Memory B cell (primary cell): Measurements from ENCODE around the gene SLC12A7.

Source experiments
- ATAC-seq: fragments of 150-1000 bp; cut with Tn5 transposase; 2 replicates; pipeline ENCODE4 v1.10.0; 2021; ENCODE audit warnings: low read depth, mild to moderate bottlenecking, moderate library complexity
- DNase-seq, 2 donors: peaks; one replicate each; pipeline ENCODE4 v3.0.0; 2022; ENCODE audit warnings: low spot score in 2 of 2
- H3K27ac Mint-ChIP-seq: one replicate; pipeline ENCODE4 v1.8.0; 2022; ENCODE audit warnings: mild to moderate bottlenecking, moderate library complexity, mixed read lengths
- H3K27me3 Mint-ChIP-seq: one replicate; pipeline ENCODE4 v1.8.0; 2022; ENCODE audit warnings: mixed read lengths
- H3K36me3 Mint-ChIP-seq: one replicate; pipeline ENCODE4 v1.8.0; 2022; ENCODE audit warnings: mild to moderate bottlenecking, mixed read lengths
- H3K4me1 Mint-ChIP-seq: one replicate; pipeline ENCODE4 v1.8.0; 2022; ENCODE audit warnings: mixed read lengths
- H3K4me3 Mint-ChIP-seq: one replicate; pipeline ENCODE4 v1.8.0; 2022; ENCODE audit warnings: mild to moderate bottlenecking, moderate library complexity, mixed read lengths
- H3K9me3 Mint-ChIP-seq: one replicate; pipeline ENCODE4 v1.8.0; 2022; ENCODE audit warnings: mixed read lengths

The SLC12A7 gene

GRCh38 chr5:1095990-1096363, 15.9 kb downstream of the SLC12A7 start:
- no peak overlapping the region for H3K27ac Mint-ChIP-seq
- peaks cover 4% of the 10 kb centered on the region for H3K4me1 Mint-ChIP-seq

GRCh38 chr5:1095302-1095989, 16.4 kb downstream of the SLC12A7 start:
- H3K4me1 Mint-ChIP-seq, result peaks cover 4% of the 10 kb centered on the region

More at GRCh38 chr5:1095990-1096363, 15.9 kb downstream of the SLC12A7 start:
- DNase-seq (no peak), ATAC-seq (no peak)
- Mint-ChIP-seq H3K9me3 (no peaks in the 10 kb centered on the region), H3K27me3 (no peaks in the 10 kb centered on the region), H3K4me3 (no peak overlapping the region), H3K36me3 (no peaks in the 10 kb centered on the region)

GRCh38 chr5:1094670-1095190, 17.1 kb downstream of the SLC12A7 start:
- H3K27ac Mint-ChIP-seq, result no peak overlapping the region
- H3K27me3 Mint-ChIP-seq, result no peaks in the 10 kb centered on the region
- no peak overlapping the region for H3K4me3 Mint-ChIP-seq
- ATAC-seq (no peak), DNase-seq (no peak)
- H3K36me3 Mint-ChIP-seq, result no peaks in the 10 kb centered on the region
- peaks cover 4% of the 10 kb centered on the region for H3K4me1 Mint-ChIP-seq
- H3K9me3 Mint-ChIP-seq, result no peaks in the 10 kb centered on the region

More at GRCh38 chr5:1095302-1095989, 16.4 kb downstream of the SLC12A7 start:
- no peak for ATAC-seq
- Mint-ChIP-seq H3K27me3 (no peaks in the 10 kb centered on the region), H3K36me3 (no peaks in the 10 kb centered on the region), H3K4me3 (no peak overlapping the region), H3K27ac (no peak overlapping the region), H3K9me3 (no peaks in the 10 kb centered on the region)
- no peak for DNase-seq

- DNase-seq (no peak), ATAC-seq (no peak)
- Mint-ChIP-seq H3K27me3 (no peaks in the 10 kb centered on the region), H3K27ac (no peak overlapping the region), H3K36me3 (peaks cover 3% of the 10 kb centered on the region), H3K9me3 (no peaks in the 10 kb centered on the region), H3K4me3 (no peak overlapping the region), H3K4me1 (peaks cover 4% of the 10 kb centered on the region)
Observed at GRCh38 chr5:1093361-1093760, 18.5 kb downstream of the SLC12A7 start.

DNA sequence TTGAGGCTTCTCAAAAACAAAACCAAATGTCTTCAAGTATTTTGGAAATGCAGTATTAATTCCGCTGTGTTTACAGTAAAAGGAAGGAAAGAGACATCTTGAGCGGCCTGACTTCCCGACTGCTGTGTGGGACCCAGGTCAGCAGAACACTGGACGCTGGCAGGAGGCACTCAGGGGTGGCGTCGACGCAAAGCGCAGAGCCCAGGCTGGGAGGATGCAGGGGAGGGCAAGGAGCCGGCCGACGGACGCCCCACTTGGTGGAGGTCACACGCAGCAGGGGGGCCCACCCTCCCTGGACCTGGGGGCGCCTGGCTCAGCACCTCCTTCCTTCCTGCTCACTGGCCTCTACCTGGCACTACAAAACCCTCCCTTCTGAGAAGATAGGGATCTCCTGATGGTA, 19.7 kb downstream of the SLC12A7 start:
- H3K36me3 Mint-ChIP-seq, result peaks cover 3% of the 10 kb centered on the region
- DNase-seq (no peak), ATAC-seq (no peak)
- H3K27ac Mint-ChIP-seq, result no peak overlapping the region
- H3K4me3 Mint-ChIP-seq, result no peak overlapping the region
- no peaks in the 10 kb centered on the region for H3K27me3 Mint-ChIP-seq
- H3K9me3 Mint-ChIP-seq, result no peaks in the 10 kb centered on the region
- H3K4me1 Mint-ChIP-seq, result peaks cover 2% of the 10 kb centered on the region

DNA sequence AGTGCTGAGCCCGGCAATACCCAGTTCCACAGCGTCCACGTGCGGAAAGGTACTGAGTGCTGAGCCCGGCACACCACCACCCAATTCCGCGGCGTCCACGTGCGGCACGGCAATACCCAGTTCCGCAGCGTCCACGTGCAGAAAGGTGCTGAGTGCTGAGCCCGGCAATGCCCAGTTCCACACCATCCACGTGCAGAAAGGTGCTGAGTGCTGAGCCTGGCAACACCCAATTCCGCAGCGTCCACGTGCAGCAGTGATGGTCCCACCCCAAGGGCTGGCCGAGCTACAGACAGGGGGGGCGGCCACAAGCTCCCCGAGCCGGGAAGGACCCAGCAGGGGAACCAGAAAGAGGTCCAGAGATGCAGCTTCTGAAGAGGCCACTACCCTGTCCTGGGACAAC, 20.2 kb downstream of the SLC12A7 start:
- Mint-ChIP-seq H3K9me3 (no peaks in the 10 kb centered on the region), H3K36me3 (peaks cover 3% of the 10 kb centered on the region), H3K27ac (no peak overlapping the region), H3K27me3 (no peaks in the 10 kb centered on the region), H3K4me3 (no peak overlapping the region), H3K4me1 (no peaks in the 10 kb centered on the region)
- no peak for DNase-seq
- ATAC-seq, result no peak

DNA sequence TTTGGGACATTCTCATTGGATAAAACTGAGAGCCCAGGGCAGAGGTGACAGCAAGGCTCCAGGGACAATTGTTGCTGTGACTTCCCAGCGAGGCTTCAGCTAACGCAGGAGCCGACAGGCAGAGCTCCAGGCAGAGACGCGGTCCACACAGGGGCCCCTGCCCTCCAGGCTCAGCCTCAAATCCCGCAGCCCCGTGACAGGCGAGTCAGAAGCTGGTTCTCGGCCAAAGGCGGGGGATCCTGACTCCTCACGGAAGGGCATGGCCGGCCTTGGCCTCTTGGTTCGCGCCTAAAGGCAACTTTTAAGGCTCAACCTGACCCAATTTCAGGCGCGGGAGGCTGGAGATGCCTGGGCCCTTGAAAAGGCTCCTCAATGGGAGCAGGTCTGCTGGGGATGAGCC, 21.3 kb downstream of the SLC12A7 start:
- H3K4me3 Mint-ChIP-seq, result no peak overlapping the region
- no peak for DNase-seq
- no peak for ATAC-seq
- H3K36me3 Mint-ChIP-seq, result peaks cover 5% of the 10 kb centered on the region
- no peaks in the 10 kb centered on the region for H3K9me3 Mint-ChIP-seq
- no peaks in the 10 kb centered on the region for H3K4me1 Mint-ChIP-seq
- no peak overlapping the region for H3K27ac Mint-ChIP-seq
- H3K27me3 Mint-ChIP-seq, result no peaks in the 10 kb centered on the region

- H3K4me3 Mint-ChIP-seq, result no peak overlapping the region
- peaks cover 5% of the 10 kb centered on the region for H3K36me3 Mint-ChIP-seq
- H3K27ac Mint-ChIP-seq, result no peak overlapping the region
- H3K9me3 Mint-ChIP-seq, result no peaks in the 10 kb centered on the region
- ATAC-seq (no peak), DNase-seq (no peak)
- no peaks in the 10 kb centered on the region for H3K4me1 Mint-ChIP-seq
- H3K27me3 Mint-ChIP-seq, result no peaks in the 10 kb centered on the region
Observed at GRCh38 chr5:1089621-1090040, 22.2 kb downstream of the SLC12A7 start.

DNA sequence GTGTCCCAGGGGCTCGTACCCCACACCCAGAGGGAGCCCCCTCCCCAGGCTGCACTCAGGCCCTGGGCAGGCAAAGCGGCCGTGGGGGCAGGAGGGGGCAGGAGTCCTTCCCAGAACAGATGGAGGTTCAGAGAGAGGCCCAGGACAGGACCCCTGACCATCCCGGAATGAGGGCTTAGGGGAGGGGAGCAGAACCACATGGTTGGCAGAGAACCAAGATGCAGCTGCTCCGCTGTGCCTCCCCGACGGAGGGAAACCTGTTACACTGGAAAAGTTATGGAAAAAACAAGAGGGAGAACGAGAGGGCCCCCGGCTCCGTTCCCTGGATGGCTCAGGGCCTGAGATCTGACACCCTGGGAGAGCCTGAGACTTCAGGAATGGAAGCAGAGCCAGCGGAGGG, 22.7 kb downstream of the SLC12A7 start:
- Mint-ChIP-seq H3K4me3 (no peak overlapping the region), H3K27ac (no peak overlapping the region), H3K27me3 (no peaks in the 10 kb centered on the region), H3K9me3 (no peaks in the 10 kb centered on the region), H3K36me3 (peaks cover 8% of the 10 kb centered on the region), H3K4me1 (no peaks in the 10 kb centered on the region)
- ATAC-seq (no peak), DNase-seq (no peak)

- Mint-ChIP-seq H3K4me3 (no peak overlapping the region), H3K9me3 (no peaks in the 10 kb centered on the region), H3K36me3 (peaks cover 8% of the 10 kb centered on the region), H3K27me3 (no peaks in the 10 kb centered on the region), H3K27ac (no peak overlapping the region), H3K4me1 (no peaks in the 10 kb centered on the region)
- ATAC-seq, result no peak
- no peak for DNase-seq
Observed at GRCh38 chr5:1088726-1089125, 23.1 kb downstream of the SLC12A7 start.

GRCh38 chr5:1088031-1088430, 23.8 kb downstream of the SLC12A7 start:
- peaks cover 8% of the 10 kb centered on the region for H3K36me3 Mint-ChIP-seq
- H3K27ac Mint-ChIP-seq, result no peak overlapping the region
- ATAC-seq, result no peak
- H3K4me1 Mint-ChIP-seq, result no peaks in the 10 kb centered on the region
- no peak for DNase-seq
- H3K9me3 Mint-ChIP-seq, result no peaks in the 10 kb centered on the region
- no peak overlapping the region for H3K4me3 Mint-ChIP-seq
- H3K27me3 Mint-ChIP-seq, result no peaks in the 10 kb centered on the region

DNA sequence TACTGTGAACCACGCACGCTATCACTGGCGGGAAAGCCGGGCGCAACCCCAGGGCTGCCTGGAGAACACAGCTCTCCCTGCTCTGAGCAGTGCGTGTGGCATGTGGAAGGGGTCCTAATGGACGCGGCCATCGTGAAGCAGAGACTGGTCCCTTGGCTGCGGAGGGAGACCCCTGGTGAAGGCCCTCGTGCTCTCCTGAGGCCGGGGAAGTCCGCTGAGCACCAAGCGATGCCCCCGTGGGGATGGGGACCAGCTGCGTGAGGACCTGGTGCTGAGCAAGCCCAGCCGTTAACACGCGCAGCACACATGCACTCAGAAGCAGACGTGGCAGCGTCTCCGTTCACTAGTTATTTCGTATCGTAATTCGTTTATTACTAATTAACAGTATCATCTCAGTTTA, 24.4 kb downstream of the SLC12A7 start:
- no peak overlapping the region for H3K27ac Mint-ChIP-seq
- ATAC-seq, result no peak
- DNase-seq, result no peak
- H3K4me3 Mint-ChIP-seq, result no peak overlapping the region
- H3K27me3 Mint-ChIP-seq, result no peaks in the 10 kb centered on the region
- H3K4me1 Mint-ChIP-seq, result no peaks in the 10 kb centered on the region
- H3K9me3 Mint-ChIP-seq, result no peaks in the 10 kb centered on the region
- H3K36me3 Mint-ChIP-seq, result peaks cover 8% of the 10 kb centered on the region

DNA sequence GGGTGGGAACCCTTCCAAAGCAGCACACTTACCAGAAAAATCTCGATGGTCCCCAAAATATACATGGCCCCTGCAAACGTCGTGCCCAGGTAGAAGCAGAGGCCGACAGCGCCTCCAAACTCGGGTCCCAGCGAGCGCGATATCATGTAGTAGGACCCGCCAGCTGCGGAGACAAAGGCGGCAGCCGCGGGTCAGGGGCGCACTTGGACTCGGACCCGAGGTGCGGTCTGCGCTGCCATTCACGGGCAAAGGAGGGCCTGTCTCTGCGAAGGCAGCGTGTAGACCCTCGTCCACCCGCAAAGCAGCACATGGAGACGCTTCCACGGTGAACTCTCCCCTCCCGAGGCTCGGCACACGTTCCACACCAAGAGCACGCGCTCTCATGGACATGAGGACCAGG, 25.0 kb downstream of the SLC12A7 start:
- no peak overlapping the region for H3K27ac Mint-ChIP-seq
- no peak for ATAC-seq
- no peak overlapping the region for H3K4me3 Mint-ChIP-seq
- H3K27me3 Mint-ChIP-seq, result no peaks in the 10 kb centered on the region
- H3K4me1 Mint-ChIP-seq, result no peaks in the 10 kb centered on the region
- H3K9me3 Mint-ChIP-seq, result no peaks in the 10 kb centered on the region
- H3K36me3 Mint-ChIP-seq, result peaks cover 8% of the 10 kb centered on the region
- DNase-seq, result no peak

DNA sequence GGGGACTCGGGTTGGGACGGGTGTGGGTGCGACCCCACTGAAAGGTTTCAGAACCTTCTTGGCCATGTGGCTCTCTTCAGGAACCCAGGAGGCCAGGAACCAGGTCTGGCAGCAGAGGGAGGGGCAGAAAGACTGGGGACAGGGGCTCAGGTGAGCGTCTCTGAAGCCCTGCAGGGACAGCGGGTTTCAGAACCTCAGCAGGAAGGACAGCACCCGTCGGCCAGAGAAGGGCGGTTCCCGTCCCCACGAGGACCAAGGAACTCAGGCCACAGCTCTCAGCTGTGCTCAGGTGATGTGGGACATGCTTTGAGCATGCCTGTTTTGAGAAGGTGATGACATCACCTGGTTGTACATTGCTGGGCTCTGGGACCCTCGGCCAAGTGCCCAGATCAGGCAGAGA, 25.7 kb downstream of the SLC12A7 start:
- Mint-ChIP-seq H3K27ac (no peak overlapping the region), H3K4me3 (no peak overlapping the region), H3K9me3 (no peaks in the 10 kb centered on the region), H3K36me3 (peaks cover 11% of the 10 kb centered on the region), H3K4me1 (no peaks in the 10 kb centered on the region), H3K27me3 (no peaks in the 10 kb centered on the region)
- ATAC-seq (no peak), DNase-seq (no peak)

DNA sequence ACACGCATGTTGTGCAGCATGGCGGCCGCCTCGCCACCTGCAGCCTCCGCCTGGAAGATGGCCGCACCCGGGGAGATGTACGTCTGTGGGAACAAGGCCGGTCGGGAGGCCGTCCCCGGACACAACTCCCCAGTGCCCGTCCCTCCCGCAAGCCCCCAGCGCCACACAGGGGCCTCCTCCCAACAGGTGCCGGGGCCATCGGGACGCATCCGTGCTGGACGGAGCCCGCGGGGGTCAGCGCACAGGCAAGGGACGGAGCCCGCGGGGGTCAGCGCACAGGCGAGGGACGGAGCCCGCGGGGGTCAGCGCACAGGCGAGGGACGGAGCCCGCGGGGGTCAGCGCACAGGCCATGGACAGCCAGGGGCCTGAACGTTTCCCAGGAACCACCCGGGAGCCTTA, 26.5 kb downstream of the SLC12A7 start:
- no peaks in the 10 kb centered on the region for H3K4me1 Mint-ChIP-seq
- H3K27me3 Mint-ChIP-seq, result no peaks in the 10 kb centered on the region
- ATAC-seq (no peak), DNase-seq (no peak)
- H3K9me3 Mint-ChIP-seq, result no peaks in the 10 kb centered on the region
- H3K36me3 Mint-ChIP-seq, result peaks cover 16% of the 10 kb centered on the region
- H3K27ac Mint-ChIP-seq, result no peak overlapping the region
- H3K4me3 Mint-ChIP-seq, result no peak overlapping the region
